HepG2 (cell line): ENCODE data around the gene NUP54. TPM values are rescaled to one million over a fixed set of nuclear protein-coding genes. Genes with fewer than 3 reads are reported as not detected.

Source experiments
- FOXP1 ChIP-seq, 2 experiments: fragments of 450-650 bp in 1 of 2; IDR thresholded peaks; 2 replicates each; pipeline ENCODE4 v1.6.1; 2017 to 2018; ENCODE audit warnings: antibody characterized with exemption in 1 of 2
- GRHL1 ChIP-seq: sonication (generic); formaldehyde crosslinking; conservative IDR thresholded peaks from 2 replicates; pipeline ENCODE4 v1.8.0; 2022; ENCODE audit warnings: missing genetic modification reagents
- HDAC2 ChIP-seq: sonication (generic); formaldehyde crosslinking; IDR thresholded peaks from 2 replicates; pipeline ENCODE4 v1.4.0; 2020; ENCODE audit warnings: missing genetic modification reagents
- KDM1A ChIP-seq: IDR thresholded peaks from 2 replicates; pipeline ENCODE4 v1.6.1; 2016; ENCODE audit warnings: missing compliant biosample characterization
- MED8 ChIP-seq: sonication (generic); formaldehyde crosslinking; IDR thresholded peaks from 2 replicates; pipeline ENCODE4 v1.8.1; 2023; ENCODE audit warnings: mild to moderate bottlenecking, missing genetic modification reagents; ENCODE audit not compliant: insufficient replicate concordance
- NR2F1 ChIP-seq, 2 experiments: fragments of 450-650 bp in 1 of 2; formaldehyde crosslinking in 1 of 2; IDR thresholded peaks; 2 replicates each; pipeline versions ENCODE4 v1.5.0 to v1.6.1; 2016 to 2020; ENCODE audit warnings: mild to moderate bottlenecking in 1 of 2, missing compliant biosample characterization in 1 of 2, missing genetic modification reagents in 1 of 2, moderate library complexity in 1 of 2
- ONECUT2 ChIP-seq: sonication (generic); formaldehyde crosslinking; IDR thresholded peaks from 2 replicates; pipeline ENCODE4 v1.4.0; 2020; ENCODE audit warnings: missing genetic modification reagents
- PLSCR1 ChIP-seq: sonication (generic); formaldehyde crosslinking; IDR thresholded peaks from 2 replicates; pipeline ENCODE4 v1.5.0; 2020; ENCODE audit warnings: missing genetic modification reagents, mild to moderate bottlenecking, borderline replicate concordance
- TBP ChIP-seq: sonication (generic); formaldehyde crosslinking; IDR thresholded peaks from 2 replicates; pipeline ENCODE4 v1.5.0; 2020; ENCODE audit warnings: missing genetic modification reagents
- ZNF484 ChIP-seq: sonication (generic); formaldehyde crosslinking; IDR thresholded peaks from 2 replicates; pipeline ENCODE4 v1.5.1; 2020; ENCODE audit warnings: mild to moderate bottlenecking, low read depth, missing genetic modification reagents, borderline replicate concordance
- ZNF552 ChIP-seq: sonication (generic); formaldehyde crosslinking; IDR thresholded peaks from 2 replicates; pipeline ENCODE4 v1.9.0; 2022; ENCODE audit warnings: missing genetic modification reagents, mild to moderate bottlenecking, borderline replicate concordance
- polyA plus RNA-seq, 8 experiments: library from polyadenylated mRNA; depleted of rRNA in 3 of 8; stranded (reverse) in 7 of 8; unstranded in 1 of 8; fragments of >200 nt; fragmentation: Illumina TruSeq in 4 of 8; extraction: Trizol in 4 of 8; gene quantifications; 2 replicates each; pipeline versions ENCODE4 v1.2.1 to v1.2.3, GENCODE V29; 2011 to 2016; ENCODE audit warnings: low read depth in 4 of 8, missing spikeins in 1 of 8, mixed read lengths in 1 of 8; ENCODE audit not compliant: insufficient read depth in 1 of 8
- total RNA-seq, 5 experiments: library from RNA; depleted of rRNA; stranded (reverse); fragments of >200 nt; fragmentation: Illumina TruSeq; extraction: Trizol; gene quantifications; 2 replicates each; pipeline ENCODE4 v1.2.3, GENCODE V29; 2016; ENCODE audit warnings: low read depth in 1 of 5
- TF ChIP-seq, protein P1 (sequence below): sonication (generic); formaldehyde crosslinking; IDR thresholded peaks from 2 replicates; pipeline ENCODE4 v1.9.0; 2021; ENCODE audit warnings: missing genetic modification reagents, borderline replicate concordance
- TF ChIP-seq, protein P2 (sequence below): sonication (generic); formaldehyde crosslinking; IDR thresholded peaks from 2 replicates; pipeline ENCODE4 v1.4.0; 2020; ENCODE audit warnings: mild to moderate bottlenecking, missing genetic modification reagents
- TF ChIP-seq, protein P3 (sequence below): sonication (generic); formaldehyde crosslinking; IDR thresholded peaks from 2 replicates; pipeline ENCODE4 v1.8.0; 2022; ENCODE audit warnings: mild to moderate bottlenecking, missing genetic modification reagents, borderline replicate concordance
- TF ChIP-seq, protein P4 (sequence below): sonication (generic); formaldehyde crosslinking; IDR thresholded peaks from 2 replicates; pipeline ENCODE4 v1.8.0; 2023; ENCODE audit warnings: mild to moderate bottlenecking, missing genetic modification reagents

Gene NUP54
- total and polyA plus RNA-seq, 2 of the 13 experiments (the other 11 are each of a cell fraction or from before 2014, with no cell fraction given): 36.1 to 69.3 TPM

- TF ChIP-seq NR2F1 (CRISPR knock-in tag; IDR thresholded peaks at IDR 0.05) (0 out of 4 replicates have a peak, but pooled peaks of 1 of the 2 experiments have one; percentile 28), GRHL1 (CRISPR knock-in tag) (no peak), ZNF552 (CRISPR knock-in tag) (peak; percentile 78; the same call in 1 of the 2 replicates), ZNF484 (CRISPR knock-in tag) (peak; percentile 22; the same call in 1 of the 2 replicates), HDAC2 (CRISPR knock-in tag) (peak; percentile 85), FOXP1 (IDR thresholded peaks at IDR 0.05) (no peak), FOXP1 (CRISPR knock-in tag; IDR thresholded peaks at IDR 0.05) (peak; percentile 26; the same call in 1 of the 2 replicates), TBP (CRISPR knock-in tag) (no peak), PLSCR1 (CRISPR knock-in tag) (no peak; the same call in 1 of the 2 replicates), ONECUT2 (CRISPR knock-in tag) (0 out of 2 replicates have a peak, but pooled peaks have one; percentile 14), MED8 (peak; percentile 43), KDM1A (CRISPR knock-in tag) (no peak)
- TF ChIP-seq, protein P1, sequence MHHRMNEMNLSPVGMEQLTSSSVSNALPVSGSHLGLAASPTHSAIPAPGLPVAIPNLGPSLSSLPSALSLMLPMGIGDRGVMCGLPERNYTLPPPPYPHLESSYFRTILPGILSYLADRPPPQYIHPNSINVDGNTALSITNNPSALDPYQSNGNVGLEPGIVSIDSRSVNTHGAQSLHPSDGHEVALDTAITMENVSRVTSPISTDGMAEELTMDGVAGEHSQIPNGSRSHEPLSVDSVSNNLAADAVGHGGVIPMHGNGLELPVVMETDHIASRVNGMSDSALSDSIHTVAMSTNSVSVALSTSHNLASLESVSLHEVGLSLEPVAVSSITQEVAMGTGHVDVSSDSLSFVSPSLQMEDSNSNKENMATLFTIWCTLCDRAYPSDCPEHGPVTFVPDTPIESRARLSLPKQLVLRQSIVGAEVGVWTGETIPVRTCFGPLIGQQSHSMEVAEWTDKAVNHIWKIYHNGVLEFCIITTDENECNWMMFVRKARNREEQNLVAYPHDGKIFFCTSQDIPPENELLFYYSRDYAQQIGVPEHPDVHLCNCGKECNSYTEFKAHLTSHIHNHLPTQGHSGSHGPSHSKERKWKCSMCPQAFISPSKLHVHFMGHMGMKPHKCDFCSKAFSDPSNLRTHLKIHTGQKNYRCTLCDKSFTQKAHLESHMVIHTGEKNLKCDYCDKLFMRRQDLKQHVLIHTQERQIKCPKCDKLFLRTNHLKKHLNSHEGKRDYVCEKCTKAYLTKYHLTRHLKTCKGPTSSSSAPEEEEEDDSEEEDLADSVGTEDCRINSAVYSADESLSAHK (CRISPR knock-in tag): no peak
- TF ChIP-seq, protein P2, sequence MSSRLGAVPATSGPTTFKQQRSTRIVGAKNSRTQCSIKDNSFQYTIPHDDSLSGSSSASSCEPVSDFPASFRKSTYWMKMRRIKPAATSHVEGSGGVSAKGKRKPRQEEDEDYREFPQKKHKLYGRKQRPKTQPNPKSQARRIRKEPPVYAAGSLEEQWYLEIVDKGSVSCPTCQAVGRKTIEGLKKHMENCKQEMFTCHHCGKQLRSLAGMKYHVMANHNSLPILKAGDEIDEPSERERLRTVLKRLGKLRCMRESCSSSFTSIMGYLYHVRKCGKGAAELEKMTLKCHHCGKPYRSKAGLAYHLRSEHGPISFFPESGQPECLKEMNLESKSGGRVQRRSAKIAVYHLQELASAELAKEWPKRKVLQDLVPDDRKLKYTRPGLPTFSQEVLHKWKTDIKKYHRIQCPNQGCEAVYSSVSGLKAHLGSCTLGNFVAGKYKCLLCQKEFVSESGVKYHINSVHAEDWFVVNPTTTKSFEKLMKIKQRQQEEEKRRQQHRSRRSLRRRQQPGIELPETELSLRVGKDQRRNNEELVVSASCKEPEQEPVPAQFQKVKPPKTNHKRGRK (CRISPR knock-in tag): no peak
- TF ChIP-seq, protein P3, sequence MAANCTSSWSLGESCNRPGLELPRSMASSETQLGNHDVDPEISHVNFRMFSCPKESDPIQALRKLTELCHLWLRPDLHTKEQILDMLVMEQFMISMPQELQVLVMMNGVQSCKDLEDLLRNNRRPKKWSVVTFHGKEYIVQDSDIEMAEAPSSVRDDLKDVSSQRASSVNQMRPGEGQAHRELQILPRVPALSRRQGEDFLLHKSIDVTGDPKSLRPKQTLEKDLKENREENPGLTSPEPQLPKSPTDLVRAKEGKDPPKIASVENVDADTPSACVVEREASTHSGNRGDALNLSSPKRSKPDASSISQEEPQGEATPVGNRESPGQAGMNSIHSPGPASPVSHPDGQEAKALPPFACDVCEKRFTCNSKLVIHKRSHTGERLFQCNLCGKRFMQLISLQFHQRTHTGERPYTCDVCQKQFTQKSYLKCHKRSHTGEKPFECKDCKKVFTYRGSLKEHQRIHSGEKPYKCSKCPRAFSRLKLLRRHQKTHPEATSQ (CRISPR knock-in tag): peak; percentile 87
- TF ChIP-seq, protein P4, sequence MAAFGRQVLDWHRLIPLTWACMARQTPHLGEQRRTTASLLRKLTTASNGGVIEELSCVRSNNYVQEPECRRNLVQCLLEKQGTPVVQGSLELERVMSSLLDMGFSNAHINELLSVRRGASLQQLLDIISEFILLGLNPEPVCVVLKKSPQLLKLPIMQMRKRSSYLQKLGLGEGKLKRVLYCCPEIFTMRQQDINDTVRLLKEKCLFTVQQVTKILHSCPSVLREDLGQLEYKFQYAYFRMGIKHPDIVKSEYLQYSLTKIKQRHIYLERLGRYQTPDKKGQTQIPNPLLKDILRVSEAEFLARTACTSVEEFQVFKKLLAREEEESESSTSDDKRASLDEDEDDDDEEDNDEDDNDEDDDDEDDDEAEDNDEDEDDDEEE (CRISPR knock-in tag): peak; percentile 72; the same call in 1 of the 2 replicates
Measured at GRCh38 chr4:76148142-76148865, at the start of gene NUP54 (continued).
